Activated naive CD4-positive, alpha-beta T cell treated with anti-CD3 and anti-CD28 coated beads, Interleukin-2, amount 50 U/mL, for 24 hours (primary cell): ENCODE results near the gene UTF1.

Experiments
- H3K27ac Mint-ChIP-seq: one replicate; pipeline ENCODE4 v1.8.0; 2021; ENCODE audit warnings: mild to moderate bottlenecking, mixed read lengths
- H3K27me3 Mint-ChIP-seq: one replicate; pipeline ENCODE4 v1.8.0; 2021; ENCODE audit warnings: mixed read lengths
- H3K36me3 Mint-ChIP-seq: one replicate; pipeline ENCODE4 v1.8.0; 2021; ENCODE audit warnings: mixed read lengths
- H3K4me1 Mint-ChIP-seq: one replicate; pipeline ENCODE4 v1.8.0; 2021; ENCODE audit warnings: mixed read lengths
- H3K4me3 Mint-ChIP-seq: one replicate; pipeline ENCODE4 v1.8.0; 2021; ENCODE audit warnings: mild to moderate bottlenecking, mixed read lengths
- H3K9me3 Mint-ChIP-seq: one replicate; pipeline ENCODE4 v1.8.0; 2021; ENCODE audit warnings: mixed read lengths

The UTF1 gene

DNA sequence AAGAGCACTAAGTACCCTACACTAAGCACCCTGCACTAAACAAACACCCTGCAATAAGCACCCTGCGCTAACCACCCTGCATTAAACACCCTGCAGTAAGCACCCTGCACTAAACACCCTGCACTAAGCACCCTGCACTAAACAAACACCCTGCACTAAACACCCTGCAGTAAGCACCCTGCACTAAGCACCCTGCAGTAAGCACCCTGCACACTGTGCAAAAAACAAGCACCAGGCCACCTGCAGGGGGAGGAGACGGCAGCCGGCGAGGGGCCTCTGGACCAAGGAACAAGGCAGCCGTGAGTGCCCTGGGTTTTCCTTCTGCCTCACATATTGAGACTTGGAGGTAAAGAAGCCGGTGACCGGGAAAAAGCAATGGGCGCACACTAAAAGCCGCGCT lies 39.8 kb upstream of the UTF1 start:
- H3K36me3 Mint-ChIP-seq: no peaks in the 10 kb centered on the region
- no peaks in the 10 kb centered on the region for H3K4me1 Mint-ChIP-seq
- H3K27me3 Mint-ChIP-seq: no peaks in the 10 kb centered on the region
- no peak overlapping the region for H3K4me3 Mint-ChIP-seq
- no peaks in the 10 kb centered on the region for H3K9me3 Mint-ChIP-seq
- H3K27ac Mint-ChIP-seq: no peak overlapping the region

DNA sequence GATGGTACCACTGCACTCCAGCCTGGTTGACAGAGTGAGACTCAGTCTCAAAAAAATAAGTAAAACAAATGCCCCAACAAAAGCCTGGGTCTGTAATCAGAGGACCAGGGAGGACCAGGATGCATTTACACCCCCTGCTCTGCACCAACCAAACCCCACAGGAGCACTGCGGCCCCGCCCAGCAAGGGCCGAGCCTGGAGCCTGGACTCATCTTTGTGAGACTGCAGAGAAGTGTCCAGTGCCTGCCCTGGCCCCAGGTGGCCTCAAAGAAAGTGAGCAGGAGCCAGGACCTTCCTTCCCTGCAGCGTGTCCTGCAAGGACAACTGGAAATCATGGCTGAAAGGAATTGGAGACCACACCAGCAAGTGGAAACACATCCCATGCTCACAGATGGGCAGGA lies 38.4 kb upstream of the UTF1 start:
- Mint-ChIP-seq H3K27ac (no peak overlapping the region), H3K36me3 (no peaks in the 10 kb centered on the region), H3K27me3 (no peaks in the 10 kb centered on the region), H3K4me3 (no peak overlapping the region), H3K9me3 (no peaks in the 10 kb centered on the region), H3K4me1 (no peaks in the 10 kb centered on the region)

DNA sequence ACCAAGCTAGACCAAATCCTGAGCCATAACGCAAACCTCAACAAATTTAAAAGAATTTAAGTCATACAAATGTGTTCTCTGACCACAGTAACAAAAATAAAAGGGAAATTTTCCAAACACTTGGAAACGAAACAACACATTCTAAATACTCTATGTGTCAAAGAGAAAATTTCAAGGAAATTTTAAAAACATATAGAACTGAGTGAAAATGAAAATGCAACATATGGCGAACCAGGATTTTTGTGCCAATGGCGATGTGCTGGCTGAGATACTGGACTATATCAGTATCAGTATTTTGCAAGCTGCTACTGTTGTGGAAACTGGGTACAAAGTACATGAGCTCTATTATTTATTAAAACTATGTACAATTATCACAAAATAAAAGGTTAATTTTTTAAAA lies 35.9 kb upstream of the UTF1 start:
- Mint-ChIP-seq H3K4me3 (no peak overlapping the region), H3K36me3 (no peaks in the 10 kb centered on the region), H3K27me3 (no peaks in the 10 kb centered on the region), H3K27ac (no peak overlapping the region), H3K4me1 (no peaks in the 10 kb centered on the region), H3K9me3 (no peaks in the 10 kb centered on the region)

DNA sequence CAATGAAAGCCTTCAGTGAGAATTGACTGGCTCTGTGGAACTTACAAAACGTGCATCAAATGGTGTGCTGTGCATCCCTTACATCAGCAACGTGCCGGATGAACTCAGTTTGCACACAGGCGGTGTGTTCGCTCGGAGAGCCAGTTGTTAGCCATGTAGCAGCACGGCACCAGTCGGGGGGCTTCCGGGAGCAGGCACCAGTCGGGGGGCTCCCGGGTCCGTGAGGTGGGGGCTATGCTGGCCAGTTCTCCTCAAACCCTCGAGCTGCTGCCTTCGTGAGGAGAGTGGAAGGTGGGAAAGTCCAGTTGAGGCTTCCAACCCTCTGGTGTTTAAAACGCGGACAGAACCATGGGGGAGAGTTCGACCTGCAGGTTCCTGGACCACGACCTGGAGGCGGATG lies 34.9 kb upstream of the UTF1 start:
- H3K27me3 Mint-ChIP-seq: no peaks in the 10 kb centered on the region
- H3K36me3 Mint-ChIP-seq: no peaks in the 10 kb centered on the region
- H3K27ac Mint-ChIP-seq: no peak overlapping the region
- H3K4me3 Mint-ChIP-seq: no peak overlapping the region
- no peaks in the 10 kb centered on the region for H3K9me3 Mint-ChIP-seq
- no peaks in the 10 kb centered on the region for H3K4me1 Mint-ChIP-seq

DNA sequence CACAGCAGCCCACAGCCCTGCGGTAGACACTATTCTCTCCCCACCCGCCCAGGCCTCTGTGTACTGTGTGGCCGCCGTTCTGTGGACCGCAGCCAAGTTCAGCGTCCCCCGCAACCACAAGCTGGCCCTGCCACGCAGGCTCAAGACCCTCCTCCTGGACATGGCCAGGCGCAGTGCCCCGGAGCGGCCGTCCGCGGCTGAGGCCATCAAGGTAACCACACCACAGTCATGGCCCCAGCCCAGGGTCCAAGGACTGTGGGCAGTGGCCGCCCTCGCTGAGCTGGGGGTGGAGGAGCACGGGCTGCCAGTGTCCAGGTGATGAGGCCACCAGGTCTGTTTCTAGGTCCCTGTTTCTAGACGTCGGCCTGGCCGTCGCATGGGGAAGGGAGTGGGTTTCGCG lies 34.4 kb upstream of the UTF1 start:
- H3K4me3 Mint-ChIP-seq: no peak overlapping the region
- no peak overlapping the region for H3K27ac Mint-ChIP-seq
- H3K36me3 Mint-ChIP-seq: no peaks in the 10 kb centered on the region
- no peaks in the 10 kb centered on the region for H3K4me1 Mint-ChIP-seq
- H3K9me3 Mint-ChIP-seq: no peaks in the 10 kb centered on the region
- no peaks in the 10 kb centered on the region for H3K27me3 Mint-ChIP-seq

DNA sequence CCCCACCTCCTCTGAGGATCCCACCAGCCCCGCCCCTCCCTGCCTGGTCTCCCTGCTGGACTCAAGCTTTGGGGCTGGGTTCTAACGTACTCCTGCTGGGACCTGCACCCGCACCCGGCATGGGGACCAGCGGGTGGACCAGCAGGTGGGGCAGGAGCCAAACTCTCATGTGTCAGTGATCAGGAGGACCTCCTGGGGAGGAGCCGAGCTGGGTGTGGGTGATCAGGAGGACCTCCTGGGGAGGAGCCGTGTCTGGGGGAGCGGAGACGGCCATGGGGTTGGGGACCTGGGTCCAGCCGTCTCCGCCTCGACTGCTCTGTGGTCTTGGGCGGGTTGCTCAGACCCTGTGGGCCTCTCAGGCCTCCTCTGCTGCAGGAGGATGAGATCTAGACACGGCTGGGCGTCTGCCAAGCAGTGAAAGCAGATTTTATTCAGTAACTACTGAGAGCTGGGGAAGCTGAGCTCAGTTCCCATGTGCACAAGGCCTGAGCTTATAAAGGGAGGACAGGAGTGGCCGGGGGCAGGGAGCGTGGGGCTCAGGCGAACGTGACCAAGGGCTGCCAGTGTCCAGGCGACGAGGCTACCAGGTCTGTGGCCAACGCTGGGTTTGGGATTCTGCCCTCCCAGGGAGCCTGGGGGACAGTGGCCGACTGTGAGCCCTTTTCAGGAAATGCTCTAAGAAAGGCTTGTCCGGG lies 33.6 kb upstream of the UTF1 start:
- Mint-ChIP-seq H3K9me3 (no peaks in the 10 kb centered on the region), H3K27me3 (no peaks in the 10 kb centered on the region), H3K4me3 (no peak overlapping the region), H3K27ac (no peak overlapping the region), H3K36me3 (no peaks in the 10 kb centered on the region), H3K4me1 (no peaks in the 10 kb centered on the region)

DNA sequence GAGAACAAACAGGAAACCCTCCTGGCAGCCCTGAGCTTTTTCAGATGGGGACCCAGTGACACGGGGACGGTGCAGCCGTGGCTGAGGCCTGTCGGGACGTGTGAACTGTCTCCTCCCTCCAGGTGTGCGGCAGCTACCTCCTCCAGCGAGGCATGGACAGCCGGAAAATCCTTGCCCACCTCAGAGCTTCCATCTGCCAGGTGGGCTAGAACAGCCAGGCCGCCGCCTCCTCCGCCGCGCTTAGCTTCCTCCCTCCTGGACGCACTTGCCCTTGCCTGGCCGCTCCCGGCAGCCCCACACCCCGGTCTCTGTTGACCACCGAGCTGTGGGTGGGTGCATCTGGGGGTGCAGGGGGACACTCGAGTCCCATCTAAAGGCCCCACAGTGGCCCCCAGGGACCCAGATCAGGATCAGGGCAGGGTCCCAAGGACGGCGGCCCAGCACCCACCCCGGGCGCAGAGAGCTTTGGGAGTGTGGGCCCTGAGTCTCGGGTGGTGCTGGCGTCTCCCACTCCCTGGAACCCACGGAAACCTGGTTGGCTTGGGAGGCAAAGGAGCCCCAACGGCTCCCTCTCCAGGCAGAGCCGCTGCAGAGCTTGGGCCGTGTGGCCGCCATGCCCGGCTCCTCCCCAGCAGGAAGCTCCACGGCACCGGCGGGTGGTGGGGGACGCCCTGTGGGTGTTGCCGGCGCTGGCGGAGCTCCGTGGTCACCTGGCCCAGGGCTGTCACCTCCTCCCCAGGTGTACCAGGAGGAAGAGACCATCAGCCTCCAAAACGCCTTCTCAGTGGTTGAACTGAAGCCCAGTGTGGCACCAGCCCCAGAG lies 32.9 kb upstream of the UTF1 start:
- no peaks in the 10 kb centered on the region for H3K36me3 Mint-ChIP-seq
- no peaks in the 10 kb centered on the region for H3K9me3 Mint-ChIP-seq
- H3K4me3 Mint-ChIP-seq: no peak overlapping the region
- H3K27ac Mint-ChIP-seq: no peak overlapping the region
- H3K4me1 Mint-ChIP-seq: no peaks in the 10 kb centered on the region
- H3K27me3 Mint-ChIP-seq: no peaks in the 10 kb centered on the region

DNA sequence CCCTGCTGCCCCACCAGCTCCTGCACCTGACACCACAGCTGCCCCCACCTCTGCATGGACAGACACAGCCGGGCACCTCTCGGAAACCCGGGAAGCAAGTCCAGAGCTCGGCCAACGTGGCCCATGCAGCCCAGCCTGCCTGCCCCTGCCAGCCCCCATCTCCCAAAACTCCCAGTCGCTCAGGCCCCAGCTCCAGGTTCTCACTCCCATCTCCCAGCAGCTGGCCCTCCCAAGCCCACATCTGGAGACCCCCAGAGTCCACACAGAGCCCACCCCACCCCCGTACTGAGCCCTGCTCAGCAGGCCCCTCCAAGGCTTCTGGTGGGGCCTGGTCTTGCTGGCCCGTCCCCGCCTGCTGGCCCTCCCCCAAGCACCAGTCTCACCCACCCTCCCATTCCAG lies 32.2 kb upstream of the UTF1 start:
- Mint-ChIP-seq H3K27me3 (no peaks in the 10 kb centered on the region), H3K9me3 (no peaks in the 10 kb centered on the region), H3K27ac (no peak overlapping the region), H3K4me3 (no peak overlapping the region), H3K4me1 (no peaks in the 10 kb centered on the region), H3K36me3 (no peaks in the 10 kb centered on the region)

DNA sequence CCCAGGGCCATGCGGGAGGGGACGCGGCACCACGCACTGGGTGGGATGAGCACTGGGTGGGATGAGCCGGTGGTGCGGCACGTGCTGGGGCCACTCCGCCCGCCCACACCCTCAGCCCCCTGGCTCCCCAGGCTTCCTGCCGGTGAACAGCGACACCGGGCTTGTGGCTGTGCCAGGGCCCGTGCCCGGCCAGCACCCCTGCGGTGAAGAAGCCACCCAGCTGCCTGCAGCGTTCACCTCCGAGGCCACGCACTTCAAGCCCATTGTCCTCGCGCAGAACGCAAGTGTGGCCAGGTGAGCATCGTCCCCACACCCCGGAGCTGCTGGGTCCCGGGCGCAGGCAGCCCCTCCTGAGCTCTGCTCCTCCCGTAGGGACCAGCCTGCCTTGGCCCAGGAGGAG lies 31.8 kb upstream of the UTF1 start:
- Mint-ChIP-seq H3K9me3 (no peaks in the 10 kb centered on the region), H3K4me1 (no peaks in the 10 kb centered on the region), H3K27ac (no peak overlapping the region), H3K4me3 (no peak overlapping the region), H3K36me3 (no peaks in the 10 kb centered on the region), H3K27me3 (no peaks in the 10 kb centered on the region)

DNA sequence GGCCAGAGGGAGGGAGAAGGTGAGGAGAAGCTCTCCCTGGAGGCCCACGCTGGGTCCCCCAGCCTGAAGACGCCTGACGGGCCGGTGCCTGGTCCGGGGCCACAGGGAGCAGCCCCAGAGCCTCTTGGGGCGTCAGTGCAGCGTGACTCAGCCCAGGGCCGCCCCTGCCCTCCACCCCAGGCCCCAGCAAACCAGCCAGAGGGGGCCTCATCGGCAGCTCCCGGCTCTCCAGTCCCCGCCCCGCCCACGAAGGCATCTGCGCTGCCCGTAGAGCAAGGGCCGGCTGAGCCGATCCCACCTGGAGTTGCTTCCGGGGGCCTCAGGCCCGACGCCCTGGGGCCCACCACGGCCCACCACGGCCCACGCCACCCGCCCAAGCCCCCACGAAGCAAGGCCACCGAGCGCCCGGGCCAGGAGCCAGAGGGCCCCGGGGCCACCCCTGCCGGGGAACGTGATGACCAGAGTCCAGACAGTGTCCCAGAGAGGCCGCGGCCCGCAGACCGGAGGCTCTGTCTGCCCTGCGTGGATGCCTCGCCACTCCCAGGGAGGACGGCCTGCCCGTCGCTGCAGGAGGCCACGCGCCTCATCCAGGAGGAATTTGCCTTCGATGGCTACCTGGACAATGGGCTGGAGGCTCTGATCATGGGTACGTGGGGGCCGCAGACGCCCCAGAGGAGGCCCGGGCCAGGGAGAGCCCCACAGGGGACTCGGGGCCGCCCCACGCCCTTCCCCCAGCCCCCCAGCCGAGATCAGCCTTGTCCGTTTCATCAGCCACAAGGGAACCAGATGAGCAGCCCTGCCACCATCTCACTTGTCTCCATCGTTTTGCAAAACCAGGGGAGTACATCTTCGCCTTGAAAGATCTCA lies 31.2 kb upstream of the UTF1 start:
- H3K9me3 Mint-ChIP-seq: no peaks in the 10 kb centered on the region
- H3K4me1 Mint-ChIP-seq: no peaks in the 10 kb centered on the region
- no peaks in the 10 kb centered on the region for H3K27me3 Mint-ChIP-seq
- no peaks in the 10 kb centered on the region for H3K36me3 Mint-ChIP-seq
- H3K4me3 Mint-ChIP-seq: no peak overlapping the region
- no peak overlapping the region for H3K27ac Mint-ChIP-seq

DNA sequence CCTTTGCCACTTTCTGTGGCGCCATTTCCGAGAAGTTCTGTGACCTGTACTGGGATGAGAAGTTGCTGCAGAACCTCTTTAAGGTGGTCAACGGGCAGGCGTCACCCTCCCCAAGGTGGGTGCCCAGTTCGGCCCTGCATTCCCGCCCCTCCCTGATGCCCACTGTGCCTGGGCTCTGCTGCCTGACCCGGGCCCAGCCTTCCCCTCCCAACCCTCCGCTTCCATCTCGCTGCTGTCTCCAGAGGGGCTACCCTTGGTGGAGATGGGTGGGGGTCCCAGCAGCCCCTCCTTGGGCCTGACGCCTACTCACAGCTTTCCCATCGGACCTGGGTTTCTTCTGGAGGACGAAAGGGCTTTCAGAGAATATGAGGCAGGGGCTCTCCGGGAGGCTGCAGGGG lies 30.5 kb upstream of the UTF1 start:
- H3K27me3 Mint-ChIP-seq: no peaks in the 10 kb centered on the region
- no peak overlapping the region for H3K4me3 Mint-ChIP-seq

DNA sequence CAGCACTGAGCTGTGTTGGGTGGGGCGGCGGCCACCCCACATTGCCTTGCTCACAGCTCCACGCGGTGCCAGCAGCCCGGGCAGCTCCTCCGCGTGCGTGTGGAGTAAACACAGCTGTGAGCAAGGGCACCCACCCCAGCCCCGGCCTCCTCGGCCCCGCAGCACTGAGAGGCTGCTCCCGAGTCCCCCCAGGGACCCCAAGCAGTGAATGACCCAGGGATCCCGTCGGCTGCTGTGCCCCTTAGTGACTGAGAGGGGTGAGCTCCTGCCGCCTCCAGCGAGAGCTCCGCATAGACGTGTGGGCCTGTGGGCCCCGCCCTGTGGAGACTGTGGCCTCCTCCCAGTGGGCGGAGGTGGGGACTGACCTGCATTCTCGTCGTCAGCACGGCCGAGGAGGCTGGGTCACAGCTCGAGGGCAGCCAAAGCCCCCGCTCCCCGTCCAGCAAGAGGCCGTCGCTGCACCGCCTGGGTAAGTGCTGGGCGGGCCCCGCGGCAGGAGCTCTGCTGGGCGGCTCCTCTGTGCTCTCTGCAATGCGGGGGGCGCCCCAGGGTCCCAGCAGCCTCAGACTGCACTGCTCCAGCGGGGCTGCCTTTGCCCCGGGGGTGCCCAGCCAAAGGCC lies 29.9 kb upstream of the UTF1 start:
- no peaks in the 10 kb centered on the region for H3K4me1 Mint-ChIP-seq
- H3K9me3 Mint-ChIP-seq: no peaks in the 10 kb centered on the region
- H3K27me3 Mint-ChIP-seq: no peaks in the 10 kb centered on the region
- H3K27ac Mint-ChIP-seq: no peak overlapping the region
- no peaks in the 10 kb centered on the region for H3K36me3 Mint-ChIP-seq
- H3K4me3 Mint-ChIP-seq: no peak overlapping the region

More for the DNA sequence above, 30.5 kb upstream of the UTF1 start:
- Mint-ChIP-seq H3K27ac (no peak overlapping the region), H3K9me3 (no peaks in the 10 kb centered on the region), H3K36me3 (no peaks in the 10 kb centered on the region), H3K4me1 (no peaks in the 10 kb centered on the region)

DNA sequence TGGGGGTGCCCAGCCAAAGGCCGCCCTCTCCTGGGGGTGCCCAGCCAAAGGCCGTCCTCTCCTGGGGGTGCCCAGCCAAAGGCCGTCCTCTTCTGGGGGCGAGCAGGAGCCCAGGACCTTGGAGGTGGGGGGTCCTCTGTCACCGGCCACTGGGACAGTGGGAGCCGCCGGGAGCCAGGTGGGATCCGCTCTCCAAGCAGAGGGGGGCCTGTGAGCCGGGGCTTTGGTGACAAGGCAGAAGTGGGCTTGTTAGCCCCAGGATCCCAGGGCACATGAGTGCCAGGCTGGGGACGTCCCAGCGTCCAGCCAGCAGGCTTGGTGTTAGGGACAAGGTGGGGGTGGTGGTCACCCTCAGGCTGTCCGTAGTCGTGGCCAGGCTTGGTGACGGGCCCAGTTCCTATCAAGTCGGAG lies 29.4 kb upstream of the UTF1 start:
- no peaks in the 10 kb centered on the region for H3K36me3 Mint-ChIP-seq

DNA sequence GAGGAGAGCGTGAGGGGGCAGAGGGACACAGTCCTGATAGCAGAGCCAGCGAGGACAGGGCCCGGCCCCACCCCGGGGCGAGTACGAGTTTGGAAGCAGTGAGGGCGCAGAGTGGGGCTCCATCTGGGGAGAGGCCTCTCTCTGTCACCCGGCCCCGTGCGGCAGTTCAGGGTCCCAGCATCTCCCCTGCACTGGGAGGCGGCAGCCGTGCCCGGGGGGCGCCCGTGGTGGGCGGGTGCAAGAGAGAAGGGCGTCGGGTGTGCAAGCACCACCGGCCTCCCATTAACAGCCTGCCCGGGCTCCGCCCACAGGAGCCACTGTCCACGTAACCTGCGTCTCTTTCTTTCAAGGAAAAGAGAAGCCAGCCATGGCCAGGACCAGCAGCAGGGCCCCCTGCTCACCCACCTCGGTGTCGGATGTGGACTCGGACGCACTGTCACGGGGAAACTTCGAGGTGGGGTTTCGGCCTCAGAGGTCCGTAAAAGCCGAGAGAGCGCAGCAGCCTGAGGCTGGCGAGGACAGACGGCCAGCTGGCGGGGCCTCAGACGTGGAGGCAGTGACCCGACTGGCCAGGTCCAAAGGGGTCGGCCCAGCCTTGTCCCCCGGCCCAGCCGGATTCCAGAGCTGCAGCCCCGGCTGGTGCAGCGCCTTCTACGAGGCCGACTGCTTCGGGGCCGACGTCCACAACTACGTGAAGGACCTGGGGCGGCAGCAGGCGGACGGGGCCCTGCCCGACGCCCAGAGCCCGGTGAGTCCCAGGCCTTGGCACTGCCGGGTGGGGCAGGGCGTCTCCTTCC lies 28.7 kb upstream of the UTF1 start:
- H3K9me3 Mint-ChIP-seq: no peaks in the 10 kb centered on the region
- H3K27ac Mint-ChIP-seq: no peak overlapping the region
- no peaks in the 10 kb centered on the region for H3K4me1 Mint-ChIP-seq
- H3K4me3 Mint-ChIP-seq: no peak overlapping the region
- no peaks in the 10 kb centered on the region for H3K27me3 Mint-ChIP-seq
- no peaks in the 10 kb centered on the region for H3K36me3 Mint-ChIP-seq

More for the DNA sequence above, 29.4 kb upstream of the UTF1 start:
- Mint-ChIP-seq H3K27me3 (no peaks in the 10 kb centered on the region), H3K4me1 (no peaks in the 10 kb centered on the region), H3K27ac (no peak overlapping the region), H3K9me3 (no peaks in the 10 kb centered on the region), H3K4me3 (no peak overlapping the region)
